K562 (cell line): Measurements from ENCODE around the gene DDX11. TPM values are rescaled to one million over a fixed set of nuclear protein-coding genes. Genes with fewer than 3 reads are reported as not detected.
A peak's percentile ranks its signal among the peaks of the same experiment; 100 is the strongest.
"Not testable (repeated sequence)": the region's sequence is repeated elsewhere in the genome, so short reads cannot be mapped to it uniquely, and the experiment has no call there.

ENCODE experiments used
- ATAC-seq: fragments of 200-7000 bp; cut with Tn5 transposase; 3 replicates; pipeline ENCODE4 v1.9.1; 2020; ENCODE audit warnings: moderate library complexity
- BruUV-seq: library from RNA; stranded (reverse); fragments of 400-500 nt; replicated peaks from 2 replicates; lab custom pipeline; 2021; lab: Mats Ljungman, UMichigan
- CTCF ChIA-PET: fragments of 300-600 bp; formaldehyde crosslinking; extraction: SDS; loops from one replicate; lab custom pipeline; 2021; ENCODE audit warnings: low intra/inter-chr PET ratio; lab: Yijun Ruan, JAX
- POLR2A ChIA-PET: fragments of 300-600, 350-650 bp; sonication (Branson Sonifier 250); formaldehyde crosslinking; extraction: SDS; loops from one replicate; lab custom pipeline; 2021; ENCODE audit warnings: antibody characterized with exemption, inconsistent platforms; lab: Yijun Ruan, JAX
- DNase-seq, 4 experiments: peaks; one replicate each; pipeline versions ENCODE4 v3.0.0 to v3.0.0-alpha.2; 2011 to 2018; ENCODE audit warnings: low spot score in 3 of 4, mixed read lengths in 3 of 4; ENCODE audit errors: extremely low read depth in 1 of 4
- FAIRE-seq: peaks from 2 replicates; lab custom pipeline; 2011; peaks lifted over from hg19 to GRCh38; lab: Jason Lieb, UNC
- H2AFZ ChIP-seq: 2 replicates; pipeline ENCODE4 v1.6.0; 2011; ENCODE audit warnings: low read depth, low read length, control low read depth, inconsistent platforms
- H3K27ac ChIP-seq: fragments of 200-600 bp; 3 replicates; pipeline ENCODE4 v1.8.0; 2011; ENCODE audit warnings: low read depth, mild to moderate bottlenecking, control low read depth, inconsistent platforms, low read length, moderate library complexity, mixed read lengths; ENCODE audit errors: extremely low read depth
- H3K27me3 ChIP-seq, 2 experiments: fragments of 300-600 bp in 1 of 2; 2 replicates in 1 of 2; 3 replicates in 1 of 2; pipeline versions ENCODE4 v1.6.0 to v1.8.0; 2011; ENCODE audit warnings: inconsistent platforms in 2 of 2, low read length in 2 of 2, mild to moderate bottlenecking in 1 of 2, mixed read lengths in 1 of 2, moderate library complexity in 1 of 2; ENCODE audit not compliant: control insufficient read depth in 2 of 2, insufficient read depth in 2 of 2
- H3K36me3 ChIP-seq: fragments of 300-600 bp; 3 replicates; pipeline ENCODE4 v1.8.0; 2011; ENCODE audit warnings: mild to moderate bottlenecking, low read length, inconsistent platforms; ENCODE audit not compliant: control insufficient read depth, insufficient read depth
- H3K4me1 ChIP-seq, 2 experiments: fragments of 200-600 bp in 1 of 2; replicated peaks in 1 of 2; 2 replicates in 1 of 2; 3 replicates in 1 of 2; pipeline versions ENCODE4 v1.5.1 to v1.8.0; 2011; ENCODE audit warnings: inconsistent platforms in 2 of 2, low read length in 2 of 2, mild to moderate bottlenecking in 1 of 2, mixed read lengths in 1 of 2, moderate library complexity in 1 of 2; ENCODE audit not compliant: control insufficient read depth in 2 of 2, insufficient read depth in 2 of 2
- H3K4me2 ChIP-seq: 2 replicates; pipeline ENCODE4 v1.6.1; 2011; ENCODE audit warnings: low read length, control low read depth, inconsistent platforms, mixed read lengths; ENCODE audit not compliant: insufficient read depth
- H3K4me3 ChIP-seq: fragments of 200-600 bp; sonication (generic), shearing (Covaris generic); 2 replicates; pipeline ENCODE4 v1.5.1; 2016; ENCODE audit warnings: control low read depth, inconsistent platforms
- H3K79me2 ChIP-seq: fragments of 200-600 bp; 3 replicates; pipeline ENCODE4 v1.8.0; 2011; ENCODE audit warnings: low read length, inconsistent platforms; ENCODE audit not compliant: control insufficient read depth, insufficient read depth
- H3K9ac ChIP-seq, 2 experiments: 2 replicates each; pipeline versions ENCODE4 v1.6.0 to v1.6.1; 2011; ENCODE audit warnings: low read depth in 2 of 2, low read length in 2 of 2, control low read depth in 1 of 2, inconsistent platforms in 1 of 2, mild to moderate bottlenecking in 1 of 2, mixed read lengths in 1 of 2; ENCODE audit not compliant: insufficient read depth in 1 of 2
- H3K9me1 ChIP-seq: one replicate; pipeline ENCODE4 v1.6.0; 2011; ENCODE audit warnings: inconsistent platforms, mild to moderate bottlenecking, low read length, moderate library complexity; ENCODE audit not compliant: control insufficient read depth, insufficient read depth
- H3K9me3 ChIP-seq: replicated peaks from 2 replicates; pipeline ENCODE4 v1.5.1; 2011; ENCODE audit warnings: low read depth, low read length, inconsistent platforms; ENCODE audit not compliant: control insufficient read depth, insufficient read depth
- H4K20me1 ChIP-seq: replicated peaks from 2 replicates; pipeline ENCODE4 v1.6.1; 2011; ENCODE audit warnings: low read length, inconsistent platforms, mixed read lengths; ENCODE audit not compliant: control insufficient read depth, insufficient read depth
- BHLHE40 ChIP-seq: IDR thresholded peaks from 2 replicates; pipeline ENCODE4 v1.6.1; 2011; ENCODE audit warnings: low read length, improper control_type of control experiment
- FOXJ2 ChIP-seq: fragments of 200-800 bp; sonication (Bioruptor generic); IDR thresholded peaks from 2 replicates; pipeline ENCODE4 v1.6.1; 2016; ENCODE audit warnings: missing genetic modification characterization, missing compliant biosample characterization
- JUND ChIP-seq, 2 experiments: IDR thresholded peaks; 2 replicates in 1 of 2; 3 replicates in 1 of 2; pipeline ENCODE4 v1.6.1; 2011; ENCODE audit warnings: borderline replicate concordance in 2 of 2, low read depth in 2 of 2, low read length in 2 of 2, improper control_type of control experiment in 1 of 2, missing biosample characterization in 1 of 2, missing genetic modification characterization in 1 of 2, missing genetic modification reagents in 1 of 2
- NFE2 ChIP-seq: IDR thresholded peaks from 2 replicates; pipeline ENCODE4 v1.6.1; 2014; ENCODE audit warnings: antibody characterized with exemption, low read depth
- NR2C2 ChIP-seq, 2 experiments: fragments of 200-800 bp in 1 of 2; sonication (Bioruptor generic) in 1 of 2; sonication (generic) in 1 of 2; formaldehyde crosslinking in 1 of 2; IDR thresholded peaks; 2 replicates each; pipeline versions ENCODE4 v1.6.1 to v1.8.0; 2016 to 2022; ENCODE audit warnings: mild to moderate bottlenecking in 1 of 2, missing compliant biosample characterization in 1 of 2, missing genetic modification characterization in 1 of 2, missing genetic modification reagents in 1 of 2
- POLR2AphosphoS5 ChIP-seq: IDR thresholded peaks from 2 replicates; pipeline ENCODE4 v1.6.1; 2011; ENCODE audit warnings: mild to moderate bottlenecking, low read depth, low read length, moderate library complexity; ENCODE audit not compliant: control insufficient read depth, insufficient read depth
- POLR3A ChIP-seq: IDR thresholded peaks from 2 replicates; pipeline ENCODE4 v1.6.1; 2011; ENCODE audit warnings: borderline replicate concordance, mild to moderate bottlenecking, moderate library complexity; ENCODE audit not compliant: insufficient read length, insufficient read depth; ENCODE audit errors: extremely low read depth
- SRSF1 ChIP-seq: fragments of 200-400 bp; formaldehyde crosslinking; IDR thresholded peaks from 2 replicates; pipeline ENCODE4 v1.6.1; 2017; ENCODE audit warnings: mild to moderate bottlenecking, low read depth, low read length, moderate library complexity
- WGBS: fragments of 100-300 bp; shearing (Covaris generic); methylation state at CpG from one replicate; pipeline ENCODE4 v1.1.6; 2016; ENCODE audit warnings: low coverage, mixed read lengths; ENCODE audit not compliant: insufficient coverage; ENCODE audit errors: missing lambda C conversion rate; 5-methylcytosine and 5-hydroxymethylcytosine counted together
- in situ Hi-C: fragments of 300-500 bp; cut with MboI; formaldehyde crosslinking; loops from 4 replicates; pipeline ENCODE4 v1.15.0; 2018; ENCODE audit warnings: inconsistent platforms, mixed read lengths
- intact Hi-C: fragments of 100-400 bp; cut with micrococcal nuclease; formaldehyde crosslinking; loops from 2 replicates; pipeline ENCODE4 v1.14.2; 2022
- polyA plus RNA-seq, 8 experiments: library from polyadenylated mRNA; depleted of rRNA in 4 of 8; stranded (reverse) in 5 of 8; unstranded in 3 of 8; fragments of >200 nt; fragmentation: Nextera tagmentation in 2 of 8; fragmentation: Illumina TruSeq in 1 of 8; extraction: Ambion mirVana in 2 of 8; extraction: Trizol in 1 of 8; gene quantifications; 2 replicates each; pipeline versions ENCODE4 v1.2.1 to v1.2.3, GENCODE V29; 2011 to 2014; ENCODE audit warnings: inconsistent platforms in 1 of 8, missing spikeins in 1 of 8
- total RNA-seq, 7 experiments: library from RNA; depleted of rRNA in 6 of 7; stranded (reverse); fragments of >200 nt in 6 of 7; fragmentation: Illumina TruSeq in 2 of 7; extraction: Trizol in 2 of 7; gene quantifications; 2 replicates each; pipeline versions ENCODE4 v1.2.1 to v1.2.3, GENCODE V29; 2011 to 2021; ENCODE audit warnings: low replicate concordance in 1 of 7
- TF ChIP-seq, protein P1 (sequence below), 2 experiments: fragments of 200-800 bp in 1 of 2; sonication (Bioruptor generic) in 1 of 2; sonication (generic) in 1 of 2; formaldehyde crosslinking in 1 of 2; IDR thresholded peaks in 1 of 2; conservative IDR thresholded peaks in 1 of 2; 2 replicates each; pipeline versions ENCODE4 v1.5.0 to v1.6.1; 2016 to 2020; ENCODE audit warnings: missing compliant biosample characterization in 1 of 2, missing genetic modification characterization in 1 of 2, missing genetic modification reagents in 1 of 2

The DDX11 gene
- total and polyA plus RNA-seq, 9 of the 15 experiments (the other 6 are each of a cell fraction or from before 2014, with no cell fraction given) = 3.6 to 93.2 (median 42.5) TPM

DNA sequence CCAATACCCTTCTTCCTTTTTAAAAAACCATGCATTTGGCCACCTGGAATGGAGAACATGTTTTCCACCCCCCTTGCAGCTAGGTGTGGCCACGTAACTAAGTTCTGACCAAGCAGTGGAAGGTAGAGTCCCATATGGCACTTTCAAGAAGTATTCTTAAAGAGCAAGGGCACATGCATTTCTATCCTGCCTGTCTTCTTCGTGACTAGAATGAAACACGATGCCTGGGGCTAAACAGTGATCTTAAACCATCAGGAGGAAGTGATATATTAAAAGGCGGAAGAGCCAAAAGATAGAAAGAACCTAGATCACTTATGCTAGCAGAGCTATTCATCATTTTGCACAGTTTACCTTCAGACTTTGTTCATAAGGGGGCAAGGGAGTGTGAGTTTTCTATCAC, 16.0 kb upstream of the DDX11 start (continued):
- TF ChIP-seq POLR3A (no peak), SRSF1 (no peak), NR2C2 (CRISPR knock-in tag; IDR thresholded peaks at IDR 0.05) (no peak), NR2C2 (tag; IDR thresholded peaks at IDR 0.05) (no peak)

DNA sequence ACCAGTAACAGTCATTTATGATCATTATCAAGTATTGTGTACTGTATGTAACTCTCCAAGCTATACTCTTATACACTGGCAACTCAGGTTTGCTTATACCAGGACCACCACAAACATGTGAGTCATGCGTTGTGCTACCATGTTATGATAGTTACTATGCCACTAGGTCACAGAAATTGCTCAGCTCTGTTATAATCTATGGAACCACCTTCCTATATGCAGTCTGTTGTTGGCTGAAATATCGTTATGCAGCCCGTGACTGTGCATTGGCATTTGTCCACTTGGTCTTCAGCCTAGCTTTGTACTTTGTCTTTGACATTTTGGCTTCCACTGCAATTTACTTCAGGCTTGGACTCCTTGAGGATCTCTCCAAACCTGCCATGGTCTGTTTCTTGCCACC, 7.5 kb upstream of the DDX11 start:
- H3K9me3 ChIP-seq; H3K9me1 ChIP-seq; H2AFZ ChIP-seq; H3K36me3 ChIP-seq; H3K4me3 ChIP-seq; BruUV-seq; intact Hi-C loops; POLR2A ChIA-PET; H3K27me3 ChIP-seq; H3K9ac ChIP-seq; CTCF ChIA-PET; H3K4me1 ChIP-seq; in situ Hi-C loops; H3K79me2 ChIP-seq; H4K20me1 ChIP-seq; TF ChIP-seq JUND (IDR thresholded peaks at IDR 0.05; ENCODE audit: borderline replicate concordance, low read depth, low read length): not testable (repeated sequence)
- Histone ChIP-seq H3K27ac (peak overlapping the region; percentile 51; the same call in 1 of the 3 replicates), H3K4me2 (peak overlapping the region; percentile 6; the same call in 1 of the 2 replicates)
- WGBS = 5% methylated on average over 3 of the region's 3 CpGs
- FAIRE-seq (peak; percentile 90), ATAC-seq (peak; percentile 86), DNase-seq (peak in 1 of 4 experiments; percentile 51)
- 0 out of 2 replicates have a peak, but pooled peaks have one; percentile 18 for TF ChIP-seq POLR2AphosphoS5
- TF ChIP-seq, protein P1, sequence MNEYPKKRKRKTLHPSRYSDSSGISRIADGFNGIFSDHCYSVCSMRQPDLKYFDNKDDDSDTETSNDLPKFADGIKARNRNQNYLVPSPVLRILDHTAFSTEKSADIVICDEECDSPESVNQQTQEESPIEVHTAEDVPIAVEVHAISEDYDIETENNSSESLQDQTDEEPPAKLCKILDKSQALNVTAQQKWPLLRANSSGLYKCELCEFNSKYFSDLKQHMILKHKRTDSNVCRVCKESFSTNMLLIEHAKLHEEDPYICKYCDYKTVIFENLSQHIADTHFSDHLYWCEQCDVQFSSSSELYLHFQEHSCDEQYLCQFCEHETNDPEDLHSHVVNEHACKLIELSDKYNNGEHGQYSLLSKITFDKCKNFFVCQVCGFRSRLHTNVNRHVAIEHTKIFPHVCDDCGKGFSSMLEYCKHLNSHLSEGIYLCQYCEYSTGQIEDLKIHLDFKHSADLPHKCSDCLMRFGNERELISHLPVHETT (CRISPR knock-in tag; conservative IDR thresholded peaks at IDR 0.05 in 1 of 2, IDR thresholded peaks at IDR 0.05 in 1 of 2) = 0 out of 4 replicates have a peak, but pooled peaks of 1 of the 2 experiments have one; percentile 27
- TF ChIP-seq BHLHE40 = peak; percentile 63; the same call in 1 of the 2 replicates
- 0 out of 2 replicates have a peak, but pooled peaks have one; percentile 32 for TF ChIP-seq FOXJ2
- TF ChIP-seq JUND (tag; IDR thresholded peaks at IDR 0.05; ENCODE audit: borderline replicate concordance, low read depth, low read length) = peak; percentile 33; the same call in 1 of the 3 replicates
- peak; percentile 59 for TF ChIP-seq NFE2

DNA sequence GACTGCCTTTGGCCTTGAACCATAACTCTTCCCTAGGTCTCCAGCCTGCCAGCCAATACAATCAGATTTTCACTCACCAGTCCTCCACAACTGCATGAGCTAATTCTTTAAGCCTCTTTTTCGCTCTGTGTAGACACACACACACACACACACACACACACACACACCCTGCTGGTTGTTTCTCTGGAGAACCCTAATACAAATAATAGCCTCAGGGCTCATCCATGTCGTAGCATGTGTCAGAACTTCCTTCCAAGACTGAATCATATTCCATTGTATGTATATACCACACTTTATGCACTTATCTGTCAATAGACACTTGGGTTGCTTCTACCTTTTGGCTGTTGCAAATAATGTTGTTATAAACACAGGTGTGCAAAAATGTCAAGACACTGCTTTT, 6.0 kb upstream of the DDX11 start:
- WGBS = 70% methylated on average over 2 of the region's 2 CpGs
- CTCF ChIA-PET = not testable (repeated sequence)

More for the DNA sequence above, 6.0 kb upstream of the DDX11 start:
- intact Hi-C loops, H3K9me1 ChIP-seq, POLR2A ChIA-PET, BruUV-seq, H3K4me3 ChIP-seq, H3K27ac ChIP-seq, FAIRE-seq, DNase-seq, H3K4me1 ChIP-seq, H4K20me1 ChIP-seq, H3K79me2 ChIP-seq, H3K27me3 ChIP-seq, in situ Hi-C loops, H3K9me3 ChIP-seq, H3K9ac ChIP-seq, H3K4me2 ChIP-seq, ATAC-seq, H2AFZ ChIP-seq, H3K36me3 ChIP-seq: not testable (repeated sequence)
